NCI-H2081 (cell line): ENCODE data around the gene WDR45.
A peak's percentile ranks its signal among the peaks of the same experiment; 100 is the strongest.
"Not testable (repeated sequence)": the region's sequence is repeated elsewhere in the genome, so short reads cannot be mapped to it uniquely, and the experiment has no call there.

Experiments used
- DNase-seq, 2 experiments: peaks; one replicate each; lab custom pipeline; 2025; lab: John Stamatoyannopoulos, UW

WDR45 gene

GRCh38 chrX:49079489-49080428 is at the start of gene WDR45:
Gene WDR45 (minus strand): TSS chrX:49079887. CDS start chrX:49078095, 1,792 bp downstream.
- DNase-seq = peak; percentile 14 to 45

DNA sequence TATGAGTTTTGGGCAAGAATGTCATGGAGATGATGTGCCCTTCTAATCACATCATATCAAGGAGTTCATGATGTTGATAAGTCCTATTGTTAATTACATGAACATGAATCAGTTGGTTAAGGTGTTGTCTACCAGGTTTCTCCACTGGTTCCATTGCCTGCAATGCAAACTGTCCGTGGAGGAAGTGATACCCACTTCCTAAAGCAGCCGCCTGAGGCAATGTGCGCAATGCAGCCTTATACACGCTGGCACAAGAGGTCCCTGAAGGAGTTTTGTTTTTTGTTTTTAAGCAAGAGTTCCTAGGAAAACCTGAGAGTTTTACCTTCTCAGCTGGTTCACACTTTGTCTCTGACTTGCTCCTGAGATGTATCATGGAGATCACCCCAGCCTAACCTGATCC is 49.7 kb upstream of the WDR45 start:
- no peak for DNase-seq

DNA sequence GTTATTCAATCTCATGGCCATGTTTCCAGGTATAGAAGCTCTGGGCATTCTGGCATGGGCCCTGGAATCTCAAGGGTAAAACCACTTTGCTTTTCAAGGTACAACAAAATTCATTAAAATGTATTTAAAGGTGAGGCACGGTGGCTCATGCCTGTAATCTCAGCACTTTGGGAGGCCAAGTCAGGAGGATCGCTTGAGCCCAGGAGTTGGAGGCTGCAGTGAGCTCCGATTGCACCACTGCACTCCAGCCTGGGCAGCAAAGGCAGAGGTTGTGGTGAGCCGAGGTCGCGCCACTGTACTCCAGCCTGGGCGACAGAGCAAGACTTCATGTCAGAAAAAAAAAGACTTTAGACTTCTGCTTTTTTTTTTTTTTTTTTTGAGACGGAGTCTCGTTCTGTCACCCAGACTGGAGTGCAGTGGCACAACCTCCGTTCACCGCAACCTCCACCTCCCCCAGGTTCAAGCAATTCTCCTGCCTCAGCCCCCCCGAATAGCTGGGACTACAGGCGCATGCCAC is 48.1 kb upstream of the WDR45 start:
- DNase-seq = not testable (repeated sequence)

DNA sequence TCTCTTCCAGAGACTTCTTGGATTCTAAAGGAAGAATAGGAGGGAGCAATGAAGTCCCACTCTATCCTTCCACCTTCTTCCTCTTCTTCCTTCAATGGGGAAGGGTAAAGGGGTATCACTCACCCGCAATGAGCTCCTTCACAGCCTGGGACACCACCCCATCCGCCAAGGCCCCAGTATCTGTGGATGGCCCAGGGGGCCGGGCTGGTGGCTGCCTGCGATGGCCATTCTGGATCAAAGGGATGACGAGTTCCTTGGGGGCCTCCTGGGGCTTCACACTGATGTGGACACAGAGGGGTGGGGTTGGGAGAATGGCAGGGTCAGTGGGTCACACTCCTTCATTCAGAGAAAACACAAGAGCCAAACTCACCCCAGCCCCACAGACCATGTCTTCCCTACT is 42.8 kb upstream of the WDR45 start:
- DNase-seq = no peak

DNA sequence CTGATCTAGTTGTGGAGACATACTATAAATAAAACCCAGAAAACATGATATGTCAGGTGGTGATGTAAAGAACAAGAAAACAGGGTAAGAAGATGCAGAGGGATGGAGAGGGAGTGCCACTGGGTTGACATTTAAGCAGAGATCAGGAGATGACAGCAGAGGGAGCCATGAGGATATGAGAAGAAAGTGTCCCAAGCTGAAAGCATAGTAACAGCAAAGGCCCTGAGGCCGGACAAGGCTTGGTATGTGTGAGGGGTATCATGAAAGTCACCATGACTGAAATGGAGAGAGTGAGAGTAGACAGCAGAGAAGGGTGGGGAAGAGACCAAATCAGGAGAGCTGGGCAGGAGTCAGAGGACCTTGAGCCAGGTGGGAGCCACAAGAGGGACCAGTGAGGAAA is 40.4 kb upstream of the WDR45 start:
- no peak for DNase-seq

GRCh38 chrX:49117581-49117980 is 37.9 kb upstream of the WDR45 start:
- no peak for DNase-seq

GRCh38 chrX:49116716-49117115 is 37.0 kb upstream of the WDR45 start:
- DNase-seq = no peak

DNA sequence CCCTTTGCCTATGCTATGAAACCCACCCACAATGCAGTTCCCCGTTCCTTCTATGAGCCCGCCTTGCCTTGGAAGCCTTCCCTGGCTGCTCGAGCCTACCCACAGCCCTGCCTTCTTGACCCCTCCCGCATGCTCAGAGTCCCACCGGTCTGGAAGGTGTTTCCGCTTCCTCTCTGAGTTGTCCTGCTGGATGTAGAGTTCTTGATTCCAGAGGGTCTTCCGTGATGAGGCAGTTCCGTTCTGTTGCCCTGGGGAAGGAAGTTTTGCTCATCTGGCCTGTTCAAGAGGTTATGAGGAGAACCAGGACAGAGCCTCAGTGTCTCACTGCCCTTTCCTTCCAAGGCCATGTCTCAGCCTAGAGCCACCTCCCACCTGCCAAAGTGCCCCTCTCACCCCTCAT is 36.4 kb upstream of the WDR45 start:
- no peak for DNase-seq

DNA sequence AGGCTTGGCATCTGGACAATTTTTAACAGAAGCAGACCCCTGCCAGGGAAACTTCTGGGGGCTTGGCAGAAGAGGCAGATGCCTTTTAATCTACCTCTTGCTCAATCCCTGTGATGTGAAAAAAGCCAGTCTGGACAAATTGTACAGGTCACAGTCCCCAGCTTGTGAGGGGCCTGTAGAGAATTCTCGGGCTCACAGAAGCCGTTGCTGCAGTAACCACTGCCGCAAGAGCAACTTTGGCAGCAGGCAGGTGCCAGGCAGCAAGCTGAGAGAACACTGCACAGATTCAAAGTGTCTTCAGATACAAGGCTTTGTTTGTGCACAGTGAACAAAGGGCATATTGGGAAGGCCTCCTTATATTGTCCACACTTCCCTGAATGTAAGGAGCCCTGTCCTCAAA is 32.1 kb upstream of the WDR45 start:
- no peak for DNase-seq

GRCh38 chrX:49110417-49110816 is 30.7 kb upstream of the WDR45 start:
- DNase-seq = no peak

DNA sequence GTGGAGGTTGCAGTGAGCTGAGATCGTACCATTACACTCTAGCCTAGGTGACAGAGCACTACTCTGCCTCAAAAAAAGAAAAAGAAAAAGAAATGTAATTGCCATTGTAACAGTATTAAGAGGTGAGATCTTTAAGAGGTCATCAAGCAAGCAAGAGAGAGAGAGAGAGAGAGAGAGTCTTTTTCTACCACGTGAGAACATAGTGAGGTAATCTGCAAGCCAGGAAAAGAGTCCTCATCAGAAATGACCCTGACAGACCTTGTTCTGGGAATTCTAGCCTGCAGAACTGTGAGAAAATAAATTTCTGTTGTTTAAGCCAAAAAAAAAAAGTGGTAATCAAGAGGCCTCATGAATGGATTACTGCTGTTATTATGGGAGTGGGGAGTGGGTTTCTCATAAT is 29.0 kb upstream of the WDR45 start:
- no peak for DNase-seq

DNA sequence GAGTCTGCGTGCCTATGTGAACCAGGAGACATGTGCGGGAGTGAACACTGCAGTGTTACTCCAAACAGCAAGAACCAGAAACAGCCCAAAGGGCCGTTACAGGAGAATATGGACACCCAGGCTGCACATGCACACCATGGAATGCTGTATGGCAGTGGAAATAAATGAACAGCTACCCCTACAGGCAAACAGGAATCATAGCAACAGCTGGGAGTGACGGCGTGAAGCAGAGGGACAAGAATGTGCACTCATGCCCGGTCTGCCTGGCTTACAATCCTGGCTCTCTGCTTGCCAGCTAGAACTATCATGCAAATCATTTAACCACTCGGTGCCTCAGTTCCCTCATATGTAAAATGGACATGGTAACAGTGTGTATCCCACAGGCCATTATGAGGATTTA is 27.2 kb upstream of the WDR45 start:
- DNase-seq = peak in 1 of 2 experiments; percentile 24

DNA sequence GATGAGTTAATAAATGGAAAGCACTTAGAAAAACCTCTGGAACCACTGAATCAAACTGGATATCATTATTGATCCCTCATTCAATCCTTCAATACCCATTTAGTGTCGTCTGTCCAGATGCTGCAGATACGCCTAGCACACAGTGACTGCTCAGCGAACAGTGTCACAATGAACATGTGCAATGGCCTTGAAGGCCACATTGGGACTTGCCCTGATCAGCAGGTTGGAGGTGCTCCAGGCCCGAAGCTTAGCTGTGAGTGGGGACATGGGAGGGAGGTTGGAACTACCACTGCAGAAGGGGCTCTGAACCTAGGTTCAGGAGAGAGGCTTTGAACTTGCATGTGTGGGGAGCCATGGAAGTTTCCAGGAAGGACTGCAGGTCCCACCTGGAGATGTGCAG is 26.6 kb upstream of the WDR45 start:
- no peak for DNase-seq

- DNase-seq = no peak
Measured at GRCh38 chrX:49103637-49104036, 23.9 kb upstream of the WDR45 start.

DNA sequence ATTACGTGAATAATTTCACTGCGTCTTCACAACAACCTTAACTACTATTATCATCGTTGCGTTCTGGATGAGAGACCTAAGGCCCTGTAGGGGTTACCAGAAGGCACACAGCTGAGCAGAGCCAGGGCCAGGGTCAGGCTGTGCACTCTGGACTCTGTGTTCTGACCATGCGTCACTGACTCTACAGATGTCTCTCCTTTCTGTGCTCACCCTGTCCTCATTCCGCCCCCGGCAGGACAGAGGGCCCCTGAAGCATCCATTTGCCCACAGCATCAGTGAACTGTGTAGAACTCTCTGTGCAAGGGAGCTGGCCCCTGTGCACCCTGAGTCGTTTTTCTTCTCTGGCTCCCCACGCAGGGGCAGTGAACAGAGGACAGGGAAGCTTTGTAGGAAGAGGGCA is 22.5 kb upstream of the WDR45 start:
- DNase-seq = no peak

DNA sequence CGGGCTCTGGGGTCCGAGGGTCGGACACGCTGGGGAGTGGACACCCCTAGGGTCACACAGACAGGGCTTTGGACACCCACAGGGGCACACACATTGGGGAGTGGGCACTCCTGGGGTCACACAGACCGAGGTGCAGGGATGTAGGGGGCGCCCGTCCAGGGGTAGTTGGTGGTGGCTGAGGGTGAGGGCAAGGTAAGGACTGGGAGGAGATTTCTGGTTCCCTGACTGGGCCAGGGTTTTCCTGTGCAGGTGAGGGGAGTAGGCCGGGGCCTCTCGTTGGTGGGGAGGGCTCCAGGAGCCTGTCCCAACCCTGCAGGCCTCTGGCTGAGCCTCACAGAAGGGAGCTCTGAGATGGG is 21.9 kb upstream of the WDR45 start:
- no peak for DNase-seq

GRCh38 chrX:49100704-49101628 is 21.3 kb upstream of the WDR45 start:
- DNase-seq = peak; percentile 92 to 95

- DNase-seq = no peak
Measured at GRCh38 chrX:49096419-49096818, 16.7 kb upstream of the WDR45 start.

- no peak for DNase-seq
Measured at GRCh38 chrX:49089553-49089952, 9.9 kb upstream of the WDR45 start.

DNA sequence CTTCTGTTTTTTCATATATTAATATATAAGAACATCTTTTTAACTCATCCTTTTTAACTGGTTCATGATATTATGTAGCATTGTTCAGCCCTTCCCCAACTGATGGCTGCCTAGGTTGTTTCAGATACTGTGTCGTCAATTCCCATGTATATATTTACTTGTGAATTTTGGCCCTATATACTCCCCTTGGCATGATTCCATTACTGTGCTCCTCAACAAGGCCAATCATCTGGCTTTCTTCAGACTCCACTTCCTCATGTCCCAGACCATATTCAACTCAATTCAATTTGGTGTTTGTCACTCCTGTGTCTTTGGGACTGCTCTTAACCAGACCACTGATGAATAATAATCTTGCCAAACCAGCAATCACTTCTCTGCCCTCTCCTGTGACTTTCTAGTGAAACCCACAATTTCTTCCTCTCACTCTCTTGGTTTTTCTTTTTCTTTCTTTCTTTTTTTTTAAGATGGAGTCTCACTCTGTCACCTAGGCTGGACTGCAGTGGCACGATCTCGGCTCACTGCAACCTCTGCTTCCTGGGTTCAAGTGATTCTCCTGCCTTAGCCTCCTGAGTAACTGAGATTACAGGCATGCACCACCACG is 2.7 kb upstream of the WDR45 start:
- DNase-seq = no peak

DNA sequence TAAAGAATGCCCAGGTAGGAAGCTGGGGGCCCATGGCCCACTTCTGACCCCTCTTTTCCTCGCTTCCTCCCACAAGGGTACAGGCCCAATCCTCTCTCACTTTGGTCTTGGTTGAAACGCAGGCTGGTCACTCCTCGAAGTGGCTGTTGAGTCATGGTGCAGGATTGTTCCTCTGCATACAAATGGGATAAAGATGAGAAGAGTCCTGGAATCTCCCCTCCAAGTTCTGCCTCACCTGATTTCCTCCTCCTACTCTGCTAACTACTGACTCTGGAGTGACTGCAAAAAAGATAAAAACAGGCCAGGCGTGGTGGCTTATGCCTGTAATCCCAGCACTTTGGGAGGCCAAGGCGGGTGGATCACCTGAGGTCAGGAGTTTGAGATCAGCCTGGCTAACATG is 1.7 kb downstream of the WDR45 start:
- no peak for DNase-seq

- no peak for DNase-seq
Measured at GRCh38 chrX:49075347-49075746, 4.3 kb downstream of the WDR45 start.
